Transverse colon (tissue), 4 donors: ENCODE data around the gene SLC13A3. TPM values are rescaled to one million over a fixed set of nuclear protein-coding genes. Genes with fewer than 3 reads are reported as not detected.

Experiments
- DNase-seq: peaks from one replicate; pipeline ENCODE4 v3.0.0-alpha.2; 2019
- H3K27ac ChIP-seq, 4 donors: fragments of 200-600 bp; sonication (generic); 2 replicates each; pipeline ENCODE4 v1.5.1; 2016 to 2018; ENCODE audit warnings: inconsistent platforms in 4 of 4
- H3K27me3 ChIP-seq: fragments of 200-600 bp; sonication (generic); 2 replicates; pipeline ENCODE4 v1.5.1; 2017; ENCODE audit warnings: inconsistent platforms
- H3K36me3 ChIP-seq, 4 donors: fragments of 200-600 bp; sonication (generic); 2 replicates each; pipeline ENCODE4 v1.5.1; 2017 to 2019; ENCODE audit warnings: inconsistent platforms in 4 of 4
- H3K4me1 ChIP-seq, 4 donors: fragments of 200-600 bp; sonication (generic); 2 replicates each; pipeline ENCODE4 v1.5.1; 2017 to 2020; ENCODE audit warnings: inconsistent platforms in 4 of 4
- H3K4me3 ChIP-seq, 4 donors: fragments of 200-600 bp; sonication (generic); 1 replicate in 1 of 4; 2 replicates in 3 of 4; pipeline versions ENCODE4 v1.5.1 to v1.6.1; 2017 to 2019; ENCODE audit warnings: inconsistent platforms in 4 of 4
- H3K9me3 ChIP-seq, 2 donors: fragments of 200-600 bp; sonication (generic); 2 replicates each; pipeline ENCODE4 v1.5.1; 2017 to 2019; ENCODE audit warnings: inconsistent platforms in 2 of 2
- EP300 ChIP-seq: sonication (generic); formaldehyde crosslinking; IDR thresholded peaks from one replicate; pipeline ENCODE4 v1.6.1; 2017; ENCODE audit warnings: antibody characterized with exemption, low read depth
- POLR2A ChIP-seq: fragments of 450-650 bp; IDR thresholded peaks from one replicate; pipeline ENCODE4 v1.6.1; 2016; ENCODE audit warnings: antibody characterized with exemption, mild to moderate bottlenecking, moderate library complexity
- POLR2AphosphoS5 ChIP-seq, 3 donors: sonication (generic); formaldehyde crosslinking; IDR thresholded peaks; one replicate each; pipeline ENCODE4 v1.6.1; 2016; ENCODE audit warnings: antibody characterized with exemption in 3 of 3
- WGBS, 2 donors: methylation state at CpG; one replicate each; pipeline ENCODE4 v1.1.5; 2018; ENCODE audit warnings: low coverage in 1 of 2; 5-methylcytosine and 5-hydroxymethylcytosine counted together
- in situ Hi-C, 4 donors: fragments of 200-750 bp; cut with MboI; loops; one replicate each; pipeline versions ENCODE4 v1.15.0 to v1.15.1; 2017; ENCODE audit warnings: low sequenced_read_pairs in 3 of 4, low pct_ligation_motif_present in 1 of 4, low pct_unique_long_range_greater_than_20kb in 1 of 4
- intact Hi-C: fragments of 100-400 bp; cut with DNase I; formaldehyde crosslinking; loops from one replicate; pipeline ENCODE4 v1.15.1; 2023; ENCODE audit warnings: low total_unique reads
- total RNA-seq, 4 donors: library from RNA; depleted of rRNA; stranded (reverse); fragments of >200 nt; gene quantifications; one replicate each; pipeline ENCODE4 v1.1.0, GENCODE V29; 2016
- TF ChIP-seq, protein P1 (sequence below), 5 experiments: fragments of 200-600 bp in 3 of 5; fragments of 450-650 bp in 2 of 5; sonication (generic) in 3 of 5; IDR thresholded peaks; 1 replicate in 2 of 5; 2 replicates in 3 of 5; pipeline ENCODE4 v1.5.1; 2016 to 2017; ENCODE audit warnings: antibody characterized with exemption in 5 of 5, inconsistent platforms in 3 of 5, mild to moderate bottlenecking in 2 of 5, moderate library complexity in 1 of 5

Gene SLC13A3
- total RNA-seq, 4 donors from 2014 or later, result 0.14 to 0.48 TPM; not detected in 2

DNA sequence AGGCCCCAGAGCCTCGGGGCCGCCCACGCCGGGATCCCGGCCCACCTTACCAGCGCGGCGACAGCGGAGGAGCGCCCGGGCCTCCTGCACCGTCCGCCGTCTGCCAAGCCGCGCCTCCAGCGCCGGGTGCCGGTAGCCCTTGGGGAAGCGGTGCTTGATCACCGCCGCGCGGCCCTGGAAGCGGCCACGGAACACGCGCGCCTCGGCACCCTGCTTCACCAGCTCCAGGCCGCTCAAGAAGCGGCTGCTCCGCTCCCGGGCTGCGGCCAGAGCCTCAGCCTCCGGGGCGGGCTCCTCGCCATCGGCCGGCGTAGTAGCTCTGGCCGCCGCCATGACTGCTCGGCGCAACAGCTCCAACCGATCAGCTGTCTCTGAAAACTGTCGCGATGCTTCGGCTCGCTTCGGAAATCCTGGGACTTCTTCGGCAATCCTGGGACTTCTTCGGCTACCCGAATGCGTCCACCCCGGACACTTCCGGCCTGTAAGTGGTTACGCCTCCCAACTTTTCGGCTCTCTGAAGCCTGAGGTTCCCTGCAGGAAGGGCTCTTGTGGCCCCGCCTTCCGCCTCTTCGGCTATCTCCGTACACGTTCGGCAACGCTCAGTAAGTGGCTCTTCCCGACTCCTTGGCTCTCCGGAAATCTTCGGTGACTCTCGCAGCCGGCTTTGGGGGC lies 38.0 kb upstream of the SLC13A3 start, which contains the start of gene TP53RK:
Gene TP53RK (minus strand): TSS at position 363 of the 672 bp plus-strand sequence. CDS start 30 bp downstream, at position 333.
- Histone ChIP-seq H3K27ac (peak within 1 kb of the TSS; percentile 97 to 99 (median 98)), H3K4me1 (peaks cover 8 to 30% (median 24%) of the 10 kb centered on the region in 4 donors), H3K27me3 (no peaks in the 10 kb centered on the region), H3K9me3 (no peaks in the 10 kb centered on the region), H3K36me3 (peaks cover 0 to 13% (median 0%) of the 10 kb centered on the region in 4 donors), H3K4me3 (peak within 1 kb of the TSS; percentile 66 to 94 (median 86))
- WGBS, 2 donors, result 0% methylated on average over 23 of the region's 71 CpGs; no CpG with 5 or more reads in 1 of the 2 donors
- intact Hi-C loops (no loop called here), in situ Hi-C loops (loop anchor here in 2 of 4 donors (10.0 to 25.0 kb wide), 2 partner anchors 164 to 177 kb away; partner anchors contain the start of gene ZNF334 (in 1 of the 2))
- TF ChIP-seq POLR2A (peak; percentile 90), EP300 (no peak), POLR2AphosphoS5 (IDR thresholded peaks at IDR 0.05) (peak; percentile 81 to 88 (median 82))
- TF ChIP-seq, protein P1, sequence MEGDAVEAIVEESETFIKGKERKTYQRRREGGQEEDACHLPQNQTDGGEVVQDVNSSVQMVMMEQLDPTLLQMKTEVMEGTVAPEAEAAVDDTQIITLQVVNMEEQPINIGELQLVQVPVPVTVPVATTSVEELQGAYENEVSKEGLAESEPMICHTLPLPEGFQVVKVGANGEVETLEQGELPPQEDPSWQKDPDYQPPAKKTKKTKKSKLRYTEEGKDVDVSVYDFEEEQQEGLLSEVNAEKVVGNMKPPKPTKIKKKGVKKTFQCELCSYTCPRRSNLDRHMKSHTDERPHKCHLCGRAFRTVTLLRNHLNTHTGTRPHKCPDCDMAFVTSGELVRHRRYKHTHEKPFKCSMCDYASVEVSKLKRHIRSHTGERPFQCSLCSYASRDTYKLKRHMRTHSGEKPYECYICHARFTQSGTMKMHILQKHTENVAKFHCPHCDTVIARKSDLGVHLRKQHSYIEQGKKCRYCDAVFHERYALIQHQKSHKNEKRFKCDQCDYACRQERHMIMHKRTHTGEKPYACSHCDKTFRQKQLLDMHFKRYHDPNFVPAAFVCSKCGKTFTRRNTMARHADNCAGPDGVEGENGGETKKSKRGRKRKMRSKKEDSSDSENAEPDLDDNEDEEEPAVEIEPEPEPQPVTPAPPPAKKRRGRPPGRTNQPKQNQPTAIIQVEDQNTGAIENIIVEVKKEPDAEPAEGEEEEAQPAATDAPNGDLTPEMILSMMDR (IDR thresholded peaks at IDR 0.05), result peak; percentile 40 to 84 (median 44)
- peak; percentile 99 for DNase-seq

DNA sequence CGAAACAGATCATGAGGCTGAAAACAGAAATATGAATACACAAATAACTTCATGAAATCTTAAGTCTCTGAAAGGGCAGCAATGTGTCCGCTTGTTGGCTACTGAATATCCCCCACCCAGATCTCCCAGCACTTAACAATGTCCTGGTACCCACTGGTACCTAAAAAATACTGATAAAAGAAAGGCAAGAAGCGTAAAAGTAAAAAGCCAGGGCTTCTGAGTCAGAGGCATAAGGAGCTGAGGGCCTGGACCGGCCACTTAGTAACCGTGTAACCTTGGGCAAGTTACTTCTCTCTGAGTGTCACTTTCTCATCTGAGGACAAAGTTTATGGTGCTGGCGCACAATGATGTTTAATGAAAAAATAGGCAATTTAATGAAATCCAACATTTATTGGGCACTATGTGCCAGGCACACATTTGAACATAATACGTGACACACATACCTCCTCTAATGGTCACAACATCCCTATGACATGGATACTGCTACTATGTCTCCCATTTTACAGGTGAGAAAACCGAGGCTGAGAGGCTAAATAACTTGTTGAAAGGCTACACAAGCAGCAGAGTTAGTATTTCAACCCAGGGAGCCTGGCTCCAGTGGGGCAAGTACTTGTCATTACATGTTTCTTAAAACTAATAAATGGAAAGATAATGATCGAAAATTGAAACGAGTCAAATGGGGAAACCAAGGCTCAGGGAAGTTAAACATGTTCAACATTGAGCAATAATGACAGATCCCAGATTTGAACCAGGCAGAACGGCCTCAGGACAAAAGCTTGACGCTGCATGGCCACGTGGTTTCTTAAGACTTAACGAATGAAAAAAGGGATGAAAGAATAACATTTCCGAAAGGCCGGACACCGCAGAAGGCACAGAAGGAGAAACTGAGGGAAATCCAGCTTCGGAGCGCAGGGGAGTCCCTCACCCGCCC lies 37.2 kb upstream of the SLC13A3 start:
- intact Hi-C loops, result no loop called here
- H3K27ac ChIP-seq, result peak overlapping the region; percentile 97 to 99 (median 98)
- peak overlapping the region; percentile 66 to 94 (median 86) for H3K4me3 ChIP-seq
- in situ Hi-C loops, result loop anchor here in 2 of 4 donors (10.0 to 25.0 kb wide), 2 partner anchors 164 to 176 kb away; partner anchors contain the start of gene ZNF334 (in 1 of the 2)
- WGBS, 2 donors, result 12 to 45% methylated on average over 6 to 20 of the region's 20 CpGs
- DNase-seq, result no peak
- H3K9me3 ChIP-seq, result no peaks in the 10 kb centered on the region
- peaks cover 8 to 36% (median 30%) of the 10 kb centered on the region in 4 donors for H3K4me1 ChIP-seq
- H3K36me3 ChIP-seq, result peaks cover 0 to 13% (median 0%) of the 10 kb centered on the region in 4 donors
- H3K27me3 ChIP-seq, result no peaks in the 10 kb centered on the region
- TF ChIP-seq POLR2A, result no peak
- TF ChIP-seq, protein P1 (IDR thresholded peaks at IDR 0.05), result no peak
- TF ChIP-seq EP300, result no peak
- no peak for TF ChIP-seq POLR2AphosphoS5 (IDR thresholded peaks at IDR 0.05)

DNA sequence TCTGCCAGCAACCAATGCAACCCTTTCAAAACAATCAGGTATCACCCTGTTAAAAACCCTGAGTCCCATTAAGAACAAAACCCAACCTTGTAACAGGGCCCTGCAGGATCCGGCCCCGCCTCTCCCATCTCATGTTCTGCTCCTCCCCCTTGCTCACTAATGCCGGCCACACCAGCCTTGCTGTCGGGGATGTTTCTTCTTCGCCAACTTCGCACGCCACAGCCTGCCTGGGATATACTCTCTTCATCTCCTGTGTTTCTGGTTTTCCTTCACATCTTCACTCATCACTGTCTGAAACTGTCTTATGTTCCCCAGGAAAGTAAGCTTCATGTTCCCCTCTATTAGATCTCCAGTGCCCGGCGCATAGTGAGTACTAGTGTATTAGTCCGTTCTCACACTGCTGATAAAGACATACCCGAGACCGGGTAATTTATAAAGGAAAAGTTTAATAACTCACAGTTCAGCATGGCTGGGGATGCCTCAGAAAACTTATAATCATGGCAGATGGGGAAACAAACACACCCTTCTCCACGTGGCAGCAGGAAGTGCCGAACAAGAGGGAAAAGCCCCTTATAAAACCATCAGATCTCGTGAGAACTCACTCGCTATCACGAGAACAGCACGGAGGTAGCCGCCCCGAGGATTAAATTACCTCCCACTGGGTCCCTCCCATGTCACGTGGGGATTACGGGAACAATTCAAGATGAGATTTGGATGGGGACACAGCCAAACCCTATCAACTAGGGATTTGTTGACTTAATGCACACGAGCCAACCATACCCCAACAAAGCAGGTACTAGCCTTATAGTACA lies 32.9 kb upstream of the SLC13A3 start:
- in situ Hi-C loops, result loop anchor here in 2 of 4 donors (10.0 to 25.0 kb wide), 2 partner anchors 159 to 172 kb away; partner anchors contain the start of gene ZNF334 (in 1 of the 2)
- intact Hi-C loops, result no loop called here
- 35 to 68% methylated on average over 7 to 23 of the region's 23 CpGs for WGBS, 2 donors
- H3K27me3 ChIP-seq, result no peaks in the 10 kb centered on the region
- H3K27ac ChIP-seq, result peak overlapping the region in 2 of 4 donors; percentile 56 to 62
- no peak for DNase-seq
- H3K36me3 ChIP-seq, result peaks cover 0 to 13% (median 0%) of the 10 kb centered on the region in 4 donors
- peaks cover 8 to 37% (median 27%) of the 10 kb centered on the region in 4 donors for H3K4me1 ChIP-seq
- no peaks in the 10 kb centered on the region for H3K9me3 ChIP-seq
- TF ChIP-seq EP300 (no peak), POLR2AphosphoS5 (IDR thresholded peaks at IDR 0.05) (no peak), POLR2A (no peak)
- TF ChIP-seq, protein P1 (IDR thresholded peaks at IDR 0.05), result no peak
- peak overlapping the region in 1 of 4 donors; percentile 15 for H3K4me3 ChIP-seq
